SJCRH30 (cell line): ENCODE data around the gene TPBGL. TPM values are rescaled to one million over a fixed set of nuclear protein-coding genes. Genes with fewer than 3 reads are reported as not detected.

Experiments used
- DNase-seq, 2 experiments: peaks; one replicate each; pipeline ENCODE4 v3.0.0-alpha.2; 2015 to 2020
- H3K27ac ChIP-seq: fragments of 250-450 bp; sonication (Bioruptor Pico); 2 replicates; pipeline ENCODE4 v1.5.1; 2020; ENCODE audit warnings: mild to moderate bottlenecking, moderate library complexity
- H3K27me3 ChIP-seq: fragments of 250-450 bp; sonication (Bioruptor Pico); 2 replicates; pipeline ENCODE4 v1.5.1; 2020; ENCODE audit warnings: mild to moderate bottlenecking, moderate library complexity
- H3K36me3 ChIP-seq: fragments of 250-450 bp; sonication (Bioruptor Pico); 2 replicates; pipeline ENCODE4 v1.5.1; 2020; ENCODE audit warnings: mild to moderate bottlenecking, moderate library complexity
- H3K4me1 ChIP-seq: fragments of 250-450 bp; sonication (Bioruptor Pico); 2 replicates; pipeline ENCODE4 v1.5.1; 2020; ENCODE audit warnings: mild to moderate bottlenecking, moderate library complexity
- H3K4me3 ChIP-seq: fragments of 250-450 bp; sonication (Bioruptor Pico); 2 replicates; pipeline ENCODE4 v1.5.1; 2020; ENCODE audit warnings: mild to moderate bottlenecking, moderate library complexity
- H3K9me3 ChIP-seq: fragments of 250-450 bp; sonication (Bioruptor Pico); replicated peaks from 2 replicates; pipeline ENCODE4 v1.5.1; 2020; ENCODE audit warnings: mild to moderate bottlenecking, moderate library complexity
- total RNA-seq: library from RNA; depleted of rRNA; stranded (reverse); fragments of >200 nt; shearing (Covaris generic); gene quantifications from 2 replicates; pipeline ENCODE4 v1.2.3, GENCODE V29; 2014; rRNA removed

TPBGL gene
- total RNA-seq, 1 experiment from 2014 or later: not detected

GRCh38 chr11:75280770-75281468 lies 40.3 kb downstream of the TPBGL start:
- DNase-seq: no peak
- Histone ChIP-seq H3K4me3 (no peak overlapping the region), H3K27me3 (no peaks in the 10 kb centered on the region), H3K4me1 (no peaks in the 10 kb centered on the region; the same call in 1 of the 2 replicates), H3K27ac (no peak overlapping the region), H3K36me3 (peaks cover 78% of the 10 kb centered on the region), H3K9me3 (no peaks in the 10 kb centered on the region)

GRCh38 chr11:75281469-75282095 lies 41.0 kb downstream of the TPBGL start:
- H3K36me3 ChIP-seq: peaks cover 77% of the 10 kb centered on the region
- no peak for DNase-seq
- no peak overlapping the region for H3K27ac ChIP-seq
- no peaks in the 10 kb centered on the region for H3K9me3 ChIP-seq
- H3K27me3 ChIP-seq: no peaks in the 10 kb centered on the region
- no peaks in the 10 kb centered on the region; the same call in 1 of the 2 replicates for H3K4me1 ChIP-seq
- no peak overlapping the region for H3K4me3 ChIP-seq

DNA sequence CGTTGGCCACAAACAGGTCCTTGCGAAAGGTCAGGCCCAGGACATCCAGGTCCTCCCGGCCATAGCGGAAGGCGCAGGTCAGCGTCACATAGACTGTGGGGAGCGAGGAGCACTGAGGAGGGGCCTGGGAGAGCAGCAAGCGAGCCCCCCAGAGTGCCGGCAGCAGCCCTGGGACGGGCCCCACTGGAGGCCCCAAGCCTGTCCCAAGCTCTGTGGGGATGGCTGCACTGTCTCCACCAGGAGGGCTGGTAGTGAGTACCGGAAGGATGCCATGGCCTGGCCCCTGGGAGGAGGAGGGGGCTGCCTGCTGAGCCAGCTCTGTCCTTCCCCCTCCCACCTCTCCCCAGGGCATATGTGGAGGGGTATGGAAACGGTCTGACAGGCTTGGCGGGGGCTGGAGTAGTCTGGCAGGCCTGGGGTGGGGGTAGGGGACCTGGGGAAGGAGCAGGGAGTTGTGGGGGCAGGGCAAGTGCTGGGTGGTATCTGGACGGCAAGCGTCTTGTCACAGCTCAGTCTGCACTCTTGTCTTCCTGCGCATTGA lies 42.9 kb downstream of the TPBGL start:
- Histone ChIP-seq H3K4me3 (no peak overlapping the region), H3K27ac (no peak overlapping the region), H3K4me1 (no peaks in the 10 kb centered on the region; the same call in 1 of the 2 replicates), H3K9me3 (no peaks in the 10 kb centered on the region), H3K36me3 (peaks cover 63% of the 10 kb centered on the region), H3K27me3 (no peaks in the 10 kb centered on the region)
- no peak for DNase-seq

DNA sequence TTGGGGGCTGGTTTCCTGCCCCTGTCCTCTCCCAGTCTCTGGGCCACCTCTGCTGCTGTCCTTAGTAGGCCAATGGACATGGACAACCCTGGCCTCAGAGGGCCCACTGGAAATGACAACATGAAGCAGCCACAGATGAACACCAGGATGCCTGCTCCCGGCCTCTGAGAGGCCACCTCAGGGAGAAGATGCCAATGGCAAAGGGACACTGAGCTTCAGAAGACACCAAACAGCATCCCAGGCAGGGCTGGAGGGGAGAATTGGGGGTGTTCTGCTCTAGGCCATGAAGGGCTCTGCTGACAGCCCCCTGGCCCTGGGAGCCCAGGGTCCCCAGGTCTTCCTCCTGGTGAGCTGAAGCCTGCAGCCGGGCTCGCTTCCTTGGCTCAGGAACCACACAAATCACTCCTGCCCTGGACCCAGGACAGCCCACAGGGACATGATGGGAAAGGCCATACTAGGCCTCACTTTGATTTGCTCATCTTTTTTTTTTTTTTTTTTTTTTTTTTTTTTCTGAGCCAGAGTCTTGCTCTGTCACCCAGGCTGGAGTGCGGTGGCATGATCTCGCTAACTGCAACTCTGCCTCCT lies 45.3 kb downstream of the TPBGL start:
- Histone ChIP-seq H3K27me3 (no peaks in the 10 kb centered on the region), H3K4me1 (no peaks in the 10 kb centered on the region), H3K27ac (no peak overlapping the region), H3K9me3 (no peaks in the 10 kb centered on the region), H3K4me3 (no peak overlapping the region), H3K36me3 (peaks cover 57% of the 10 kb centered on the region)
- DNase-seq: no peak

GRCh38 chr11:75286826-75287465 lies 46.4 kb downstream of the TPBGL start:
- no peaks in the 10 kb centered on the region for H3K27me3 ChIP-seq
- DNase-seq: no peak
- peaks cover 48% of the 10 kb centered on the region for H3K36me3 ChIP-seq
- no peak overlapping the region for H3K27ac ChIP-seq
- H3K9me3 ChIP-seq: no peaks in the 10 kb centered on the region
- H3K4me3 ChIP-seq: no peak overlapping the region
- H3K4me1 ChIP-seq: no peaks in the 10 kb centered on the region

- Histone ChIP-seq H3K27me3 (no peaks in the 10 kb centered on the region), H3K4me1 (no peaks in the 10 kb centered on the region), H3K9me3 (no peaks in the 10 kb centered on the region), H3K36me3 (peaks cover 42% of the 10 kb centered on the region), H3K27ac (no peak overlapping the region), H3K4me3 (no peak overlapping the region)
- no peak for DNase-seq
Measured at GRCh38 chr11:75287579-75287978, 47.0 kb downstream of the TPBGL start.

GRCh38 chr11:75289511-75289760 lies 48.9 kb downstream of the TPBGL start:
- H3K27ac ChIP-seq: no peak overlapping the region
- peaks cover 14% of the 10 kb centered on the region for H3K4me1 ChIP-seq
- peaks cover 37% of the 10 kb centered on the region for H3K36me3 ChIP-seq

GRCh38 chr11:75289919-75290318 lies 49.3 kb downstream of the TPBGL start:
- Histone ChIP-seq H3K27me3 (no peaks in the 10 kb centered on the region), H3K4me3 (no peak overlapping the region), H3K36me3 (peaks cover 37% of the 10 kb centered on the region), H3K9me3 (no peaks in the 10 kb centered on the region), H3K27ac (no peak overlapping the region), H3K4me1 (peaks cover 19% of the 10 kb centered on the region)
- DNase-seq: no peak

More at GRCh38 chr11:75289511-75289760, 48.9 kb downstream of the TPBGL start:
- no peak for DNase-seq
- Histone ChIP-seq H3K9me3 (no peaks in the 10 kb centered on the region), H3K4me3 (no peak overlapping the region), H3K27me3 (no peaks in the 10 kb centered on the region)

DNA sequence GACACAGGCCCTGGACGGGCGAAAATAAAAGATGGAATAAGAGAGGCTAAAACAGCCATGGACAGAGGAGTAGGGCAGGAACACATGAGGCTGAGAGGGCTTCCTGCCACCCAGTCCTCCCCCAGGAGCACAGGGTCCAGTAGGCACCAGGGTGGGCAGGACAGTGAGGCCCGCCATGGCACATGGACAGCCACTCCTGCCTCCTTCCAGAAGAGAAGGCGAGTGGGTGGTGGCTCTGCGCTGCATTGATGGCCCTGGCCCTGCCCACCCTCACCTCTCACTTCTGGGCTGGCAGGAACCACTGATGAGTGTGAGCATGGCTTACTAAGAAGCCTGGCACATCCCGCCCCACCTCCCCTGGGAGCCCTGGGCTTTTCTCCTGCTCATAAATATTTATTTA lies 51.2 kb downstream of the TPBGL start:
- Histone ChIP-seq H3K36me3 (peaks cover 38% of the 10 kb centered on the region), H3K9me3 (no peaks in the 10 kb centered on the region), H3K27me3 (no peaks in the 10 kb centered on the region), H3K4me3 (no peak overlapping the region), H3K27ac (no peak overlapping the region), H3K4me1 (peaks cover 19% of the 10 kb centered on the region)
- no peak for DNase-seq

DNA sequence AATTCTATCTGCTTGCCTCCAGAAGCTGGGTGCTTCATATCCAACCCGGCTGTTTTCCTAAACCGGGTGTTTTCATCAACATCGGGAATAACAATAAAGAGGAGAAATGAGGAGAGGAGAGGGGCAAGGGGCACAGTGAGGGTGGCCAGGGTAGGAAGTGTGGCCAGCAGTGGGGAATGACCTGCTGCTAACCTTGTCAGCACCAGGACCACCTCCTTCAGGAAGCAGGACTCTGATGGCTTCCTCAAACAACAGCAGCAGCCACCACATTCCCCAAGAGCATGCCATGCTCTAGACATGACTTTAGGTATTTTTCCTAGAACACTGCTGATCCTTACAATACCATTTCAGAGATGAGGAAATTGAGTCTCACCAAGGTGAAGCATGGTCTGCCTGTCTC lies 52.4 kb downstream of the TPBGL start:
- Histone ChIP-seq H3K27me3 (no peaks in the 10 kb centered on the region), H3K4me1 (peaks cover 19% of the 10 kb centered on the region), H3K27ac (no peak overlapping the region)

More for the DNA sequence above, 52.4 kb downstream of the TPBGL start:
- H3K9me3 ChIP-seq: no peaks in the 10 kb centered on the region
- H3K4me3 ChIP-seq: no peak overlapping the region
- H3K36me3 ChIP-seq: peaks cover 38% of the 10 kb centered on the region
- DNase-seq: no peak

Other genes starting within 250 kb of the TPBGL start
- not detected in 2 replicates for gene OR2AT4, start 143.9 kb upstream of the TPBGL start, total RNA-seq
- 0.20 and 0.73 TPM in 2 replicates for gene SLCO2B1, start 89.7 kb upstream of the TPBGL start, total RNA-seq
- gene ARRB1, start 110.9 kb downstream of the TPBGL start, total RNA-seq: 112 and 121 TPM in 2 replicates
- gene RPS3, start 158.7 kb downstream of the TPBGL start, total RNA-seq: 2,831 and 2,945 TPM in 2 replicates
- not detected in 2 replicates for gene KLHL35, start 192.4 kb downstream of the TPBGL start, total RNA-seq